AG08395 (cell line): ENCODE measurements around the gene DDX24.

Experiments used
- DNase-seq: peaks from one replicate; pipeline ENCODE4 v3.0.0; 2012; ENCODE audit warnings: mixed read lengths, low spot score

The DDX24 gene

DNA sequence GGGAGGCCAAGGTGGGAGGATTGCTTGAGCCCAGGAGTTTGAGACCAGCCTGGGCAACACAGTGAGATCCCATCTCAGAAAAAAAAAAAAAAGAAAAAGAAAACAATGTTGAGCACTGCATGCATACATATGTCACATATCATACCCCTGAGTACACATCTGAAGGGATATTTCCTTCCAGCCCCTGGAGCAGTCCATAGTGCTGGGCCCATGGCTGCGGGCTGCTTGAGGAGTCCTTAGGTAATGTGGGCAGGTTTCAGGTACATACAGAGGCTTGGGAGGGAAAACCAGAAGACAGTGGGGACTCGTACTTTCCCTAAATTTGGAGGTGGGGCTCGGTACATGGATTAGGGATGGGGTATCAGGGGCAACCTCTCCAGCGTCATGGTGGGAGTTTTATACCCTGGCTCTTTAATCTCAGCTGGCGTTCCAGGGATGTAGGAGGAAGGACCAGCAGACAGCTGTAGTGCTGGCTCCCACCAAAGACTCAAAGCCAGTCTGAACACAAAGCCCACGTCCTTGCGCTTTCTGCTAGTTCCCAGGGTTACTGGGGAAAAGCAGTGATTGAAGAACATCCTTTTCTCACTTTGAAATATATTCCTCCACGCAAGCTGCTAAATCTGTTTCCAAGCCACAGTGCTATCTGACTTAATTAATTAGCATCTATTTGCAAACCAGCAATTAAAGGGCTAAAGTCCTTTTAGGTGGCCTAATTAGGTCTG lies 49.7 kb downstream of the DDX24 start:
- no peak for DNase-seq

DNA sequence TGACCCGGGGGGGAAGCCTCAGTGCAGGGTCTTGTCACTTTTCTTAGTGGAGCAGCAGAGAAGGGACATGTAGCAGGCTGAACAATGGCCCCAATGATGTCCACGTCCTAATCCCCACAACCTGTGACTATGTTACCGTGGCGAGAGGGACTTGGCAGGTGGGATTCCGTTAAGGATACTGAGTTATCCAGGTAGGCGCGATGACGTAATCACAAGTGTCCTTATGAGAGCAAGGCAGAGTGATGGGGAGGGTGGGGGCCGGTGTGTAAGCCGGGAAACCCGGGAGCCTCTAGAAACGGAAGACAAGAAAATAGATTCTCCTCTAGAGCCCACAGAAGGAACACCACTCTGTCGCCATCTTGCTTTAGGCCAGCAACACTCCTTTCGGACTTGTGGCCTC lies 50.4 kb downstream of the DDX24 start:
- no peak for DNase-seq

DNA sequence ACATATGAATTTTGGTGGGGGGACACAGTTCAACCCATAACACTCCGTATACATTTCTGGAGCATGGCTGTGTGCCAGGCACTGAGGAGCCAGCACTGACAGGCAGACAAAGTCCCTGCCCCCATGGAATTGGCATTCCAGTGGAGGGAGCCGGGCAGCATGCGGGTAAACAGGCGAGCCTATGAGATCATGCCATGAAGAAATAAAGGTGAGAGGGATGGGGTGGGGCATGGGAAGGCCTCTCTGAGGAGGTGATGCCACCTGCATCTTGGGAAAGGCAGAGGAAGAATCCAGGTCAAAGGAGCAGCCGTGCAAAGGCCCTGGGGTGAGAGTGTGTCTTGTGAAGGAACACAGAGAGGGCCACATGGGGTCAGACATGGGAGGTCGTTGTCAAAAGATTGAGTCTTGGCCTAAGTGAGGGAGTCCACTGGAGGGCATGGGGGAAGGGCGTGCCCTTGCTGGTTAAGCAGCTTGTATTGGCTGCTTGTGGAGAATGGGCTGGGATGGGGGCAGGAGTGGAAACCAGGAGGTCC lies 51.3 kb downstream of the DDX24 start:
- no peak for DNase-seq

DNA sequence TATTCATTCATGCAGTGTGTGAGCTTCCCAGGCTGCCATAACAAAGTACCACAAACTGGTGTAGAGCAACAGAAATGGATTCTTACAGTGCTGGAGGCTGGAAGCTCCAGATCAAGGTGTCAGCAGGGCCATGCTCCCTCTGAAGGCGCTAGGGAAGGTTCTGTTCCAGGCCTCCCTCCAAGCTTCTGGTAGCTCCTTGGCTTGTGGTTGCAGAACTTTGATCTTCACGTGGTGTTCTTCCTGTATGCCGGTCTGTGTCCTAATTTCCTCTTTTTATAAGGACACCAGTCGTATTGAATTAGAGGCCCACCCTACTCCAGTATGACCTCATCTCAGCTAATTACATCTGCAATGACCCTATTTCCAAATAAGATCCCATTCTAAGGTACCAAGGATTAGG lies 51.7 kb downstream of the DDX24 start:
- DNase-seq: no peak

DNA sequence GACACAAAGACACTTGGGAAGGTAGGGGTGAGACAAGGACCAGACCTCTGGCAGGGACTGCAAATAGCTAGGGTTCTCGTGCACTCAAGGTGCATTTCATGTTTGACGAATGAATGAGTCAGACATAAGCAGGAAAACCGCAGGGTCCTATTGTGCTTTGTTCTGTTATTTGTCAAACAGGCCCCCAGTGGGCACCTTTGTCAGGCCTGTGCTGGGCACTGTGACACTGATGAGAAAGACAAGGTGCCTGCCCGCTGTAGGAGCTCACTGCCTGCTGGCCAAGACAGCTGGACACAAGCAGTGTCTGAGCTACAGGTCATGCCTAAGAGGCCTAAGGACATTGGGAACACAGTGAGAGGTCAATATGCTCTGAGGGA lies 52.6 kb downstream of the DDX24 start:
- DNase-seq: no peak

DNA sequence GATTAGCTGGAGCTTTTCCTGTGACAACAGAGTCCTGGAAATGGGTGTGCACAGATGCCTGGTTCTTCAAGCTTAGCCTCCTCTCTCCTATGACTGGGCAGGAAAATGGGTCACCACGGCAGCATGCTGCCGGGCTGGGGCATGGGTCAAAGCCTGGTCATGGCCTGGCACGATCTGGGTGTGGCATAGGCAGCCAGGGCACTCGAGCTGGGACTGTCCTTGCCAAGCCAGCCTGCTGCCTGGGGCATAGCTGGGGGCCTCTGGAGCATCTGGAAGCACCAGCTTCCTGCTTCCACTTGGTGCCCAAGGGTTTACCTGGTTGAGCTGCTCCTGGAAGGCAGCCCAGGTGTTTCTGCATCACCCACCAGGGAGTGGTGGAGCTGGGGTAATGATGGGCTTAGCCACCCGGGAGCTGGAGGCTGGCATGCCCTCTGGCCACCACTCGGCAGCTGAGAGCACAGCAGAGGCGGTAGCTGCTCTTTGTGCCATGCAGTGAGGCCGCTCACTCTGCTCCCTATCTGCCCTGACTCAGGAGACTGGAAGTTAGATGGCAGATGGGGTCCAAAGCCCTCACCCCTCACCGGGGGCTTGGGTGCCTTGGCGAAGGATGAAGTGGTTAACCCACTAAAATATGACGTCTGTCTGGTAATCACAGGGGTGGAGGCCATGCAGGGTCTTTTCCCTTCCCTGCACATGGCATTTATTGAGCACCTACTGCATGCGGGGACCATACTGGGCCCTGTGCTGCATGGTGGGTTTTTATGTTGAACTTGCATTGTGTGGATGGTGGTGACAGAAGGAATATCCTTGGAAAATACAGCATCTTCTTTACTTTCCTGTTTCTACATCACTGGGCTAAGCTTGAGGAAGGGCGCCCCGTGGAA lies 53.2 kb downstream of the DDX24 start:
- DNase-seq: no peak

DNA sequence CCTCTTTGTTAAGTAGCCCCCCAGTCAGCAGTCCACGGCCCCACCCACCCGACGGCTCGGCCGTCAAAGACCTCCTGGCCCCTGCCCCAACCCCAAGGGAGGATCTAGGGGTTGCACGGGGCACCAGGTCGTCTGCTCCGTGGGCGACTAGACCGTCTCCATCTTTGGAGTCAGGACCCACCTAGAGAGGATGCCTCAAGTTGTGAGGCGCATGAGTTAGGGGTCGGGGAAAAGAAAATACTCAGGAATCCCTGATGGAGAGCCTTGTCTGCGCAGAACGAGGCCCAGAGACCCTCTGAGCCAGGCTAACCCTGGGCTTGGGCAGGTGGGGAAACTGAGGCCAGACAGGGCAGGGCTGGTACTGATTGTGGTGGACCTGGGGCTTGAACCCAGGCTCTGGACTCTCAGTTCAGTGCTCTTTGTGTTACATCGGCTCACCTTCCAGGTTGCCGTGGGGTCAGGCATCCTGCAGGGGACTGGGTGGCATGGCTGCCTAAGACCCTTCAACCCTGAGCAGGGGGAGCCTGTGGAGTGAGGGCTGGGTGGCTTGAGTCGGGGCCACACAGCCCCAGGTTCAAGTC lies 54.0 kb downstream of the DDX24 start:
- no peak for DNase-seq

DNA sequence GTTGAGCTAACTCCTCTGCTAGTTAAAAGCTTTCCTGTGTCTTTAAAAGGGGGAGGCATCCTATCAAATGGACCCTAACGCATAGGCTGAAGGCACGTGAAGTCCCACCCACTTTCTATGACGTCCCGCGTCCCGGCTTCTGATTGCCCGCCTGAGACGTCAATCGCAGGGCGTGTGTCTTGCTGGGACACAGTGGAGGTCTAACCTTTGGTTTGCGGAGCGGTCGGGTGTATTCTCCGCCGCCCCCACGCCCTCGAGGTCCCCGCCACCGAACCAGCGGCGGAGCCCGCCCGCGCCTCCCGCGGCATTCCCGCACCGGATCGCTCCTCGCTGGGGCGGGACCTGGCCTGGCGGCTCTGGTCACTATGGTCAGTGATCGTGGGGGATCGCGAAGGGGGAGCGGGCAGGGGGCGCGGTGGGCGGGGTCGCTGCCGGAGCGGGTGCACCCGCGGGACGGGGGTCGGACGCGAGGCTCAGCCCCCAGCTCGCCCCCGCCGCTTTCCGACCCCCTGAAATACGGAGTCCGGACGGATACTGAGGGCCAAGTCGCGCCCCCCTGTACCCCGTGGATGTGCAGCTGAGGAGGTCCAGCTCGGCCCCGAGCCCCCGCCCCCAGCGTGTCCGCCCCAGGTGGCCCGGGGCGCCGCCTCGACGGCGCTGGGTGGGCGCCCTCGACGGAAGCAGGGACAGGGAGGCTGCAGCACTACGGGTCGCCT lies 54.7 kb downstream of the DDX24 start, which contains the start of gene OTUB2:
OTUB2 (plus strand) TSS at position 168 of the 716 bp plus-strand sequence; CDS start at position 366, 198 bp downstream.
- DNase-seq: peak; percentile 100

DNA sequence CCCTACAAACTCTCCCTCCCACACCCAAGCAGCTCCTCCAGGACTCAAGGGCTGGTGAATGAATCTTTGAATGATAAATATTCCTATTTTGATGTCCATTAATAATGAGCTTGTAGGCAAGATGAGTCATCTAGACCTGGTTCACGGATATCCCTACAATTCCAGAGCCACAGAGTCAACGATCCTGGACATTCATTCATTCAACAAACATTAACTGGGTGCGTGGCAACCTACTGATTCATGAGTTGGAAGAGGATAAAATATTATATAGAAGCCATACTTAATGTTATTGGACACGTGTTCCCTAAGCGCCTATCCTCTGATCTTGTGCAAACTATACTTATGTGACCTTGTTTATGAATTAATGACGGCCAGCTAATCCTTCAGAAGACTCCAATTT lies 55.3 kb downstream of the DDX24 start:
- no peak for DNase-seq

DNA sequence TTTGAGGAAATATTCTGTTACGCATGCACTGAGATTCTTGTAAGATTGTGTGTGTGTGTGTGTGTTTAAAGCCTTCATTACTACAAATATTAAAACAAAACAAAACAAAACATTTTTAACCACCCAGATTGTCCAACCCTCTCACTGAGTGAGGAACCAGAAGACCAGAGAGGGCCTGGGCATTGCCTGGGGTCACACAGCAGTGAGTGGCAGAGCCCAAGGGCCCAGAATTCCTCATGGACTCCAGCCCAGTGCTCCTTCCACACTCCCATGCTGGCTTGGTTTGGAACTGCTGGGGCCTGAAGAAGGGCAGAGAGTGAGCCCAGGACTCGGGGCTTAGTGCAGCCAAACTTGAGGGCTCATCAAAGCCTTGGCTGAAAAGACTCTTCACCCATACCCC lies 56.5 kb downstream of the DDX24 start:
- DNase-seq: no peak

DNA sequence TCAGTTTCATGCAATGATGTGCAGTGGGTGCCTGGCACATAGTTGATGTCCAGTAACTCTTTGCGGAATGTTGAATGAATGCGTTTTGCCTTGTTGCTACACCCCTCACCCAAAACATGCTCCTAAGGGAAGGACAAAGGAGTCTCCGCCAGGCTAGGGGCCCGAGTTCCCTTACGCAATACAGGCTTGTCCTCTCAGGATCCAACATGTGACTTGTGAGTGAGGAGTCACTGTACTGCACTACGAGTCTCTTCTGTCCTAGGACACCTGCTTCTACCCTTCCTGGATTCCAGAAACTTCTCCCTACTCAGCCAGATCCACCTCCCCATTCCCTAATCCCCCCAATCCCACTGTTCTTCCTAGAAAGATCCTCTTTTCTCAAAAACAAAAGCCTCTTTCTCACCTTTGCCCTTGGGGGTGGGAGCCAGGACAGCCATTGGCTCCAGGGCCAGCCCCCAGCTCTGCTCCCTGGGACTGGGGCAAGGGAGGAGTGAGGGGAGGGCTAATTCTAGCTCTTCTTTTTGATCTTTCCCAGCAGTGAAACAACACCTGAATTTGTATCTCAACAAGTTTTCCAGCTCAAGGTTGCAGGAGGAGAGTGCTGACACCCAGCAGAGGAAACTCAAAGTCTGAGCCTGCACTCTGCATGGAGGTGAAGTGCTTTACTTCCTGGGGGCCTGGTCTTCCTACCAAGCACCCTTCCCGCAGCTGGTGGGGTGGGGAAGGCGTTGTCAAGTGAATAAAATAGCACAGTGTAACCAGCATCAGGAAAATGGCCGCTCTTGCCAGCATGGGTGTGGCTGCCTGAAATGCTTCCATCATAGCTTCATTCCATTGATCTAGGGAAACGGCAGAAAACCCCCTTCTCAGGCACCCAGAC lies 58.2 kb downstream of the DDX24 start:
- no peak for DNase-seq

DNA sequence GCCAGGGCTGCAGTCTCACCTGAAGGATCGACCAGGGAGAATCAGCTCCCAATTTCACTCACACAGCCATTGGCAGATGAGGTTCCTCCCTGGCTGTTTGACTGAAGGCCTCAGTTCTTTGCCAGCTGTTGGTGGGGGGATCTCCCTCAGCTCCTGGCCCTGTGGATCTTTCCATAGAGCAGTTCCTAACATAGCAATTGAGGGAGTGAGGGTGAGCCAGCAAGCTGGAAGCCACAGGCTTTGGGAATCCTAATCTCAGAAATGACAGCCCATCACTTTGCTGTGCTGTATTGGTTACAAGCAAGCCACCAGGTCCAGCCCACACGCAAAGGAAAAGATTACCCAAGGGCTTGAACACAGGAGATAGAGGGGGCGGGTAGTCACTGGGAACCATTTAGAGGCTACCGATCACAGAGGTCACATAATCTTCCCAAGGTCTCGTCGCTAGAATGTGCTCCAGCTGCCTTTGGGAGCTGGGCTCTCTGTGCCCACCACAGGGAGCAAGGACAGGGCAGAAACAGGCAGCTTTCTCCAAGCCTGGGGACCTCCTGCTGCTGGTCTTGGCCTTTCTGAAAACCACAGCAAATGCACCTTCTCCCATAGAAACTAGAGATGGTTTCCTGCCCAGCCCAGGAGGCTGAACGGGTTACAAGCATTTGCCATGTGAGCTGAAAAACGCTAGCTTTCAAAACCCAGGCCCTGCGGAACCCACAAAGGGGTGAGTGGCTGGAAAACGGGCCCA lies 59.4 kb downstream of the DDX24 start:
- no peak for DNase-seq

DNA sequence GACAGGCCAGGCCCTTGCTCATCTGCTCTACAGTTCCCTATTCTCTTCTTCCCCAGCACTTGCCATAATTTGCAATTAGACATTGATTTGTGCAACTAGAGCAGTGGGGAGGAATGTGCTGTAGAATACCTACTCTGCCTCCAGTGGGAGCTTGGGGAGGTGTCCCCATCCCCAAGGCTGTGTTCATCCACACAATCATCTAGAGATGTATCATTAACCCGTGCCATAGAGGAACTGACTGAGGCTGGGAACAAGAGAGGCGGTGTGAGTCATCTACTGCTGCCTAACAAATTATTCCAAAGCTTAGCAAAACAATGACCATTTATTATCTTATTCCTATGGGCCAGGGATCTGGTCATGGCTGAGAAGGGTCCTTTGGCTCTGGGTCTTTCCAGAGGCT lies 60.0 kb downstream of the DDX24 start:
- DNase-seq: peak; percentile 38

DNA sequence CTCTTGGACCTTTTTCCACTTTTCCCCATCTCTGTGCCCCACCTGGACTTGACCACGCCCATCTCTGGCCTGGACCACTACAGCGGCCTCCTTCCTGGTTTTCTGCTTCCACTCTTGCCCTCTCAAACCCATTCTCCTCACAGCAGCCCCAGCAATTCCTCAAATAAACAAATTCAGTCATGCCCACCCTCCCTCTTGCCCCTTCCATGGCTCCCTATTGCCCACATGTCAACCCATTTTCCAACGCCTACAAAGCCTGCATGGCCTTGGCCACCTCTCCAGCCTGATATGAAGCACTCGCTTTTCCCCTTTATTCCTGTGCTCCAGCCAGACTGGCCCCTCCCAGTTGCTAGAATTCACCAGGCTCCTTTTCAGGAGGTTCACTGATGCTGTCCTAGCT lies 60.7 kb downstream of the DDX24 start:
- DNase-seq: no peak

DNA sequence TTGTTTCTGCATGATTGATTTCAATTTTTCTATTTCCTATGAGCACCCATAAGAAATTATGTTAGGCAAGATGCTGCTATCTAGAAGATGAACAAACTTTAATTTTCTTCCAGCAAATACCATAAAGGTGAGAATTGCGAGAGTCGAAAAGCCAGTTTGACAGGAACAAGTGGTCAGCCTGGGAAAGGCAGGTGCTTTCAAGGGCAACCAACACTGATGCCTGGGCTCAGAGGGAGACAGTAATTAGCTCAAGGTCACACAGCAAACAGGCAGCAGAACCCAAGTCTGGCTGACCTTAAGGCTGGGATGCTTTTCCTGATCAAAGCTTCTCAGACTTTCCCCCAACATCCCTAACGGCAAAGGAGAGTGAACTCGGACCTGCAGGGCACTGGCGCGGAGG lies 61.7 kb downstream of the DDX24 start:
- no peak for DNase-seq

DNA sequence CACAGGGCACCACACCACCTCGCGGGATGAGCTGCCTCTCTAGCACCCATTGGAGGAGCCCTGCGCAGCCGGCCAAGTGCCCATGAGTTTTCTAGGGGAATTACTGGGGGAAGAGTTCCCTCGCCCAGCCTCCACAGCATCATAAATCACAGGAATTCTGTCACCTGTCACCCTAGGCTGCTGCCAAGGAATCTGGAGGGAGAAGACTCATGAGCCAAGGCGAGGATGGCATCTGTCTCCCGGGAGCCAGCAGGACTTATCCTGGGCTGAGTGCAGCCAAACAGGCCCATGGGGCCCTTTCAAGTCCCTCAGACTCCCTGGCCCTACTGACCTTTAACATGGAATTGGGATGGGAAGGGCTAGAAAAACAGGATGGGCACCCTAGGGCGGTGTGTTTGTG lies 62.7 kb downstream of the DDX24 start:
- DNase-seq: no peak

DNA sequence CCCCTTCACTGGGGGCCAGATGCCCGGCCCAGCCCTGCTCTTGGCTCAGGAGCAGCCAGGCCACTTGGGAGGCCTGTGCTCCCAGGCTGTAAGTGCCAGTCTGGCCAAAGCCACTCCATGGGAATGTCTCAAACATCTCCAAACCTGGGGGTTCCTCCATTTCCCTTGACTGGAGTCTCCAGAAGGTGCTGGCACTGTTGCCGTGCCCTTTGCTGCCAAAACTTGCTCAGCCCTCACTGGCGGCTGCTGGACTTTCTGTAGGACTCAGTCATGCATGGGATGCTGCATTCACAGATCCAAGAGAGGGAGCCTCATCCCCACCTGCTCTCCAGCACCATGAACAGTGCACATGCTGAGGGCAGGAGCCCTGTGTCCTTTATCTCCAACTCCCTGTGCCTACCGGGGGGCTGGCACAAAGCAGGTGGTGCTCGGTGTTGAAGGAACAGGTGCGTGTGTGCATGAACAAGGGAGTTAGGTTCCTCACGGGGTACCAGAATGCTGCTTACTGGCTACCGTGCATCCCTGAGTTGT lies 64.5 kb downstream of the DDX24 start:
- DNase-seq: no peak

DNA sequence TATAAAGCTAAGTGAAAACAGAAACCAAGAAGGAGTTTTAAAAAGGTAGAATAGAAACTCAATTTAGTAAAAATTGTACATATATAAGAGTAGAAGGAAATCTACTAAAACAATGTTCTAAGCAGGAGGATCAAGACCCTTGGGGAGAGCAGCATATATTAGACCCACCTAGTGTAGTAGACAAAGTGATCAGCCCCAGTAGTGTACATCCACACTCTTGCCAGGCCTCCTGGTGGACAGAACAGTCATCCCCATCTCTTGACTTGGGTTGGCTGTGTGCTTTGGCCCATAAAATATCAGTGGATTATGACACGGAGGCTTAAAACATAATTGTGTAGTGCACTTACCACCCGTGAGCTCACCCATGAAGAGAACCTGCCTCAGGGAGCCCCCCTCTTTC lies 65.8 kb downstream of the DDX24 start:
- DNase-seq: no peak

DNA sequence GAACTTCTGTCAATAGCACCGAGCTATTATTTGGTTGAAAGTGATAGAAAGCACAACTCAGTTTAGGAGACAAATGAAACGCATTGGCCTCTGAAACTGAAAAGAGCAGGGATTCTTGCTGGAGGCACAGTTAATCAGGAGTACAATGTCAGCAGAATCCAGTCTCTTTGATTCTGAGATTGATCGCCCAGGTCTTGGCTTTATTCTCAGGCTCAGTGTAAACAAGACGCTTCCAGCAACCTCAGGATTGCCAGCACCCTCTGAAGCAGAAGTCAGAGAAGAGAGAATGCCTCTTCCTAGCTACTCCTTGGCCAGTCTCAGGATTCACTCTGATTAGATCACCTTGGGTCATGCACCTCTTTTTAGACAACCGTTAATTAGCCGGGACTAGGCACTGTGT lies 66.6 kb downstream of the DDX24 start:
- no peak for DNase-seq

DNA sequence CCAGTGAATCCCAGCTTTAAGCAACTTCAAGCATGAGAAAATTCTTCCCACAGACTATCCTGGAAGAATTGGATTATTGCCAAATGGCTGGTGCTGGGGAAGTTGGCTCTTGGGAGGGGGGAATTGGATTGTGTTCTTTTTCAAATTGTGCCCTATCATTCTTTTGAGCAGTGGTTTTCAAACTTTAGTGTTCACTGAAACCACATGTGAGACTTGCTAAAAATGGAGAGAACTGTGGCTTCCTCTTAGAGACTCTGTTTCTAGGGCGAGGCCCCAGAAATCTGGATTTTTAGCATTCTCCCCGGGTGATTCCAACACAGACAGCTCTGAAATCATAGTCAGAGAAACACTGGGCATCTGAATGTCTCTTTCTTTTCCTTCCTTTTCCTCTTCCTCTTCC lies 69.2 kb downstream of the DDX24 start:
- DNase-seq: peak; percentile 32
